Retinal pigment epithelial cell (primary cell): Measurements from ENCODE around the gene RILPL1.
A peak's percentile ranks its signal among the peaks of the same experiment; 100 is the strongest.
"Not testable (repeated sequence)": the region's sequence is repeated elsewhere in the genome, so short reads cannot be mapped to it uniquely, and the experiment has no call there.

ENCODE experiments used
- DNase-seq: peaks from one replicate; pipeline ENCODE4 v3.0.0-alpha.2; 2010; ENCODE audit warnings: low read depth
- H3K4me3 ChIP-seq: 2 replicates; pipeline ENCODE4 v1.5.1; 2011; ENCODE audit warnings: mild to moderate bottlenecking, low read length, control low read depth, moderate library complexity
- TF ChIP-seq, protein P1 (sequence below): conservative IDR thresholded peaks from 2 replicates; pipeline ENCODE4 v1.5.1; 2011; ENCODE audit warnings: low read depth, low read length, control low read depth, inconsistent platforms

The RILPL1 gene

DNA sequence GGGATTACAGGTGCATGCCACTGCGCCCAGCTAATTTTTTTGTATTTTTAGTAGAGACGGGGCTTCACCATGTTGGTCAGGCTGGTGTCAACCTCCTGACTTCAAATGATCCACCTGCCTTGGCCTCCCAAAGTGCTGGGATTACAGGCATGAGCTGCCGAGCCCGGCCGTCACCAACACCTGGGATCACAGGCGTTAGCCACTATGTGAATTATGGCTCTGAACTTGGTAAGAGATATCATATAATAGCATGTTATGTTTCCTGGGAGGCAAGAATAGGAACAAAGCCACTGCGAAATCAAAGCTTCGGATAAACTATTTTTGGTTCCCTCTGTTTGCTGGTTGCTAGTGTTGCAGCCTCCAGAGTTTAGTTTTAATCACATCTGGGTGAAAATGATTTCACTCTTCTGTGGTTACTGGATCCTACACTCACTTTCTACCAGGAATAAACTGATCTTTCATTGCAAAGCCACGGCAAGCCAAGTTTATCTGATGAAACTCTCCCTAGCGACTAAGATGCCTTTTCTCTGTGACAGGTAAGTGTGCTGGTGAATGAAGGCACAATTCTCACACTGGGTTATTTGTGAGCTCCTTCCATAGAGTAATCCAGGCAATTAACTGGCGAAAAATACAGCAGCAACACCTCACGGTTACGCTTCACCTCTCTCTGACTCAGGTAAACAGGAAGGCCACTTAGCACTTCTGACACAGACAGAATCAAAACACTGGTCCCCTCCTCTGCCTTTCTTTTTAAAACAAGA lies 58.9 kb downstream of the RILPL1 start:
- H3K4me3 ChIP-seq: no peak overlapping the region
- TF ChIP-seq, protein P1, sequence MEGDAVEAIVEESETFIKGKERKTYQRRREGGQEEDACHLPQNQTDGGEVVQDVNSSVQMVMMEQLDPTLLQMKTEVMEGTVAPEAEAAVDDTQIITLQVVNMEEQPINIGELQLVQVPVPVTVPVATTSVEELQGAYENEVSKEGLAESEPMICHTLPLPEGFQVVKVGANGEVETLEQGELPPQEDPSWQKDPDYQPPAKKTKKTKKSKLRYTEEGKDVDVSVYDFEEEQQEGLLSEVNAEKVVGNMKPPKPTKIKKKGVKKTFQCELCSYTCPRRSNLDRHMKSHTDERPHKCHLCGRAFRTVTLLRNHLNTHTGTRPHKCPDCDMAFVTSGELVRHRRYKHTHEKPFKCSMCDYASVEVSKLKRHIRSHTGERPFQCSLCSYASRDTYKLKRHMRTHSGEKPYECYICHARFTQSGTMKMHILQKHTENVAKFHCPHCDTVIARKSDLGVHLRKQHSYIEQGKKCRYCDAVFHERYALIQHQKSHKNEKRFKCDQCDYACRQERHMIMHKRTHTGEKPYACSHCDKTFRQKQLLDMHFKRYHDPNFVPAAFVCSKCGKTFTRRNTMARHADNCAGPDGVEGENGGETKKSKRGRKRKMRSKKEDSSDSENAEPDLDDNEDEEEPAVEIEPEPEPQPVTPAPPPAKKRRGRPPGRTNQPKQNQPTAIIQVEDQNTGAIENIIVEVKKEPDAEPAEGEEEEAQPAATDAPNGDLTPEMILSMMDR: no peak
- DNase-seq: no peak

DNA sequence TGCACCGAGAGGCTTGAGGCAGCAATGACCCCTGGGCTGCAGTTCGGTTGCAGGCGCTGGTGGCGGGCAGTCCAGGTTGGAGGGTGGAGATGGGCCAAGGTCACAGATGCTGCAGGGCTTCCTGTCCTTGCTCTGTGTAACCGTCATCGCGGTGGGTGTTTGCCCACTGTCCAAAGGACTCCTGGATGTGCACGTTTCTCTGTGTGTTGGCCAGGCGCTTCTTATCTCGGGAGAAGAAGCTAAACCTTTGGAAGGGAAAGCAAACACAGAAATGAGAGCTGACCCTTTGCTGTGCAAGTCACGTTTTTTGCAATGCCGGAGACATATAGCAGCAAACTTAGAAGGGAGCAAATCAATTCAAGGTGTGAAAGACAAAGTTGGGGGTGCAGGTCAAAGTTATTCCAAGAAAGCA lies 61.1 kb downstream of the RILPL1 start:
- H3K4me3 ChIP-seq: no peak overlapping the region
- TF ChIP-seq, protein P1: no peak
- DNase-seq: no peak

DNA sequence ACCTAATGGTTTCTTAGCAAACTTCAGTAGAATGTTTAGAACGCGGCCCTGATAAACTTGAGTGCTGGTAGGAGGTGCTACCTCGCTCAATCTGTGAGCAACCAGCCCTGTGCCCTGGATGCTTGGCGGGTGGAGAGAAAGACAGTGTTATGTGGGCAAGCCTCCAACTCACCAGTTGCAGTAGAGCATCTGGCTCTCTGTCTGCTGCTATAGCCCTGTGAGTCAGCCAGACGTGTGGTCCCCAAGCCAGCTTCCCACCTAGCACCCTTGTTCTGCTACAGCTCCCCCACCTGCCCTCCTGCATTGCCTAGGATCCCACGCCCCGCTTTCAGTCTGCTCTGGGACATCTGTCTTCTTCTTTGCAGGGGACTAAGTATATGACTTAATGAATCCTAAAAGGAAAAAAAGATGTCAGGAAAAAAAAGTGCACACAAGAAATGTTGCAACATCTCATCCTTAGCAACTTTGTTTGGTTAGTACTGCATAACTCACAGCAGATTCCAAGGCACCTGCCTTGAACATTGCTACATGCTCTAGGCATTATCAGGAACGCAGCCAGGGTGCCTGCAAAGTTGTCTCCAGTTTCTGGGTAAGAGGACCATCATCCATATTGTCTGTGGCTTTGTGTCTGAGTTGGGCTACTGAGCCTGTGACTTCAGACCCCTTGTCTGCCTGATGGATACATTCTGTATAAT lies 62.0 kb downstream of the RILPL1 start:
- H3K4me3 ChIP-seq: no peak overlapping the region
- no peak for DNase-seq
- TF ChIP-seq, protein P1: no peak

DNA sequence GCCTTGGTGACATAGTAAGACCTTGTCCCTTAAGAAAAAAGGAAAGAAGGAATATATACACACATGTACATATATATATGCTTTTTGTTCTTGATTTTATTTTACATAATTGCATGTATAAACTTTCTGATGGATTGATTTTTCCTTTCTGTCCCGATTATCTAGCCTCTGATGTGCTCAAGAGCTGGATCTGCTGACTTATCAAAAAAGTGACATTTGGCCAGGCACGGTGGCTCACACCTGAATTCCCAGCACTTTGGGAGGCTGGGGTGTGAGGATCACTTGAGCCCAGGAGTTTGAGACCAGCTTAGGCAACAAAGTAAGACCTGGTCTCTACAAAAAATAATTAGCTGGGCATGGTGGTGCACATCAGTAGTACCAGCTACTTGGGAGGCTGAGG lies 63.5 kb downstream of the RILPL1 start:
- DNase-seq: no peak
- no peak overlapping the region for H3K4me3 ChIP-seq
- TF ChIP-seq, protein P1: no peak

DNA sequence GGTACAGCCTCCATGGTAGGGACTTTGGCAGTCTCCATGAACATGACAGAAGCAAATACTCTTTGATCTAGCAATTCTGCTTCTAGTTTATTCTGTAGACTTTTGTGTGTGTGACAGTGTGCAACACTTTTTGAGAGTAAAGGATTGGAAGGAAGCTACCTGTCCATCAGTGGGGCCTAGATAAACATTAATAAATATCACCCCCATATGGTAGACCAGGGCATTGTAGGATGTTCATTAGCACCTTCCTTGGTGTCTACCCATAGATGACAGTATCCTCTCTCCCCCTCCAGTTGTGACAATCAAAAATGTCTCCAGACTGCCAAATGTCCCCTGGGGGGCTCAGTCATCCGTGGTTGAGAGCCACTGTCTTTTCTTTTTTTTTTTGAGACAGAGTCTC lies 64.7 kb downstream of the RILPL1 start:
- no peak for DNase-seq
- TF ChIP-seq, protein P1: peak; percentile 22

DNA sequence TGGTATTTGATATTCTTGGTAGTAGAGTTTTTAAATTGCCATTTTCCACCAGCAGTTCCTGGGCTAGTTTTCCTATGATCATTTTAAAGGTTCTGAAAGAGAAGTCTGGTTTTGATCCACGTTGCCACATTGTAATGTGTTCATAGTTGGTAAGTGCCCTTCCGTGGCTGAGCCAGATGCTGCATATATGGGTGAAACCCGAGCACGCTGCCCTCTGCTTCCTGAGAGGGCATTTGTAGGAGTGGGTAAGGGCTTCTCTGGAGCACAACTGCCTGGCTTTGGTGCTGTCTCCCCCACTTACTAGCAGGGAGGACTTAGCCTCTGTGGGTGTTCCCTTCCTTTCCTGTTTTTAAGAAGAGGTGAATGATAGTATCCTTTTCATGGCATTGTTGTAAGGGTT lies 68.4 kb downstream of the RILPL1 start:
- DNase-seq: no peak
- no peak overlapping the region for H3K4me3 ChIP-seq
- TF ChIP-seq, protein P1: no peak

More for the DNA sequence above, 64.7 kb downstream of the RILPL1 start:
- no peak overlapping the region for H3K4me3 ChIP-seq

DNA sequence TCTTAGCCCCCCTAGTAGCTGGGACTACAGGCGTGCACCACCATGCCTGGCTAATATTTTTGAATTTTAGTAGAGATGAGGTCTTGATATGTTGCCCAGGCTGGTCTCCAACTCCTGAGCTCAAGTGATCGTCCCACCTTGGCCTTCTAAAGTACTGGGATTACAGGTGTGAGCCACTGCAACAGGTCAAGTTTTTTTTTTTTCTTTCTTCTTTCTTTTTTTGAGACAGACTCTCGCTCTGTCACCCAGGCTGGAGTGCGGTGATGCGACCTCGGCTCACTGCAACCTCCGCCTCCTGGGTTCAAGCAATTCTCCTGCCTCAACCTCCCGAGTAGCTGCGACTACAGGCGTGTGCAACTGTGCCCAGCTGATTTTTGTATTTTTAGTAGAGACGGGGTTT lies 70.3 kb downstream of the RILPL1 start:
- H3K4me3 ChIP-seq, DNase-seq: not testable (repeated sequence)
